Keratinocyte (primary cell): ENCODE measurements around the gene CSF3R. TPM values are rescaled to one million over a fixed set of nuclear protein-coding genes. Genes with fewer than 3 reads are reported as not detected.
A peak's percentile ranks its signal among the peaks of the same experiment; 100 is the strongest.

Experiments
- DNase-seq: peaks from one replicate; pipeline ENCODE4 v3.0.0-alpha.2; 2011; ENCODE audit warnings: low read depth, missing footprints, low spot score
- FAIRE-seq: peaks from 2 replicates; lab custom pipeline; 2011; peaks lifted over from hg19 to GRCh38; lab: Jason Lieb, UNC
- H2AFZ ChIP-seq: 2 replicates; pipeline ENCODE4 v1.6.0; 2012; ENCODE audit warnings: low read length, control low read depth, inconsistent platforms; ENCODE audit not compliant: control insufficient read depth
- H3K27ac ChIP-seq: 2 replicates; pipeline ENCODE4 v1.5.1; 2011; ENCODE audit warnings: low read length; ENCODE audit not compliant: control insufficient read depth, insufficient read depth
- H3K27me3 ChIP-seq: 3 replicates; pipeline ENCODE4 v1.6.0; 2011; ENCODE audit warnings: low read length; ENCODE audit not compliant: control insufficient read depth, insufficient read depth; ENCODE audit errors: extremely low read depth
- H3K36me3 ChIP-seq, 2 experiments: 2 replicates in 1 of 2; 3 replicates in 1 of 2; pipeline ENCODE4 v1.5.1; 2011; ENCODE audit warnings: low read length in 2 of 2, mild to moderate bottlenecking in 1 of 2; ENCODE audit not compliant: control insufficient read depth in 2 of 2, insufficient read depth in 2 of 2; ENCODE audit errors: extremely low read depth in 1 of 2
- H3K4me1 ChIP-seq: 3 replicates; pipeline ENCODE4 v1.5.1; 2011; ENCODE audit warnings: low read length; ENCODE audit not compliant: control insufficient read depth, insufficient read depth; ENCODE audit errors: extremely low read depth
- H3K4me2 ChIP-seq: 3 replicates; pipeline ENCODE4 v1.6.0; 2011; ENCODE audit warnings: low read depth, low read length; ENCODE audit not compliant: control insufficient read depth, insufficient read depth; ENCODE audit errors: extremely low read depth
- H3K4me3 ChIP-seq, 3 experiments: fragments of 200-600 bp in 1 of 3; sonication (generic) in 1 of 3; 2 replicates in 2 of 3; 3 replicates in 1 of 3; pipeline ENCODE4 v1.5.1; 2011 to 2016; ENCODE audit warnings: low read length in 3 of 3, mild to moderate bottlenecking in 3 of 3, control low read depth in 2 of 3, inconsistent platforms in 1 of 3, low read depth in 1 of 3, mixed read lengths in 1 of 3, mixed run types in 1 of 3, moderate library complexity in 1 of 3; ENCODE audit not compliant: control insufficient read depth in 2 of 3, insufficient read depth in 2 of 3; ENCODE audit errors: extremely low read depth in 1 of 3
- H3K79me2 ChIP-seq: 2 replicates; pipeline ENCODE4 v1.6.0; 2012; ENCODE audit warnings: low read length; ENCODE audit not compliant: control insufficient read depth, insufficient read depth
- H3K9ac ChIP-seq: 3 replicates; pipeline ENCODE4 v1.6.0; 2011; ENCODE audit warnings: low read length; ENCODE audit not compliant: control insufficient read depth, insufficient read depth; ENCODE audit errors: extremely low read depth
- H3K9me1 ChIP-seq: 3 replicates; pipeline ENCODE4 v1.6.0; 2011; ENCODE audit warnings: low read length; ENCODE audit not compliant: control insufficient read depth, insufficient read depth; ENCODE audit errors: extremely low read depth
- H3K9me3 ChIP-seq: 2 replicates; pipeline ENCODE4 v1.5.1; 2012; ENCODE audit warnings: low read depth, low read length; ENCODE audit not compliant: control insufficient read depth
- H4K20me1 ChIP-seq: 3 replicates; pipeline ENCODE4 v1.6.0; 2011; ENCODE audit warnings: low read length; ENCODE audit not compliant: control insufficient read depth, insufficient read depth; ENCODE audit errors: extremely low read depth
- EZH2 ChIP-seq: IDR thresholded peaks from one replicate; pipeline ENCODE4 v1.6.1; 2012; ENCODE audit warnings: inconsistent platforms, mild to moderate bottlenecking, low read length, moderate library complexity
- dilution Hi-C: fragments of 300-500 bp; cut with MboI; formaldehyde crosslinking; loops from one replicate; pipeline ENCODE4 v1.7.0; 2020; ENCODE audit warnings: low sequenced_read_pairs; ENCODE audit not compliant: extremely low pct_ligation_motif_present
- polyA plus RNA-seq, 5 experiments: library from polyadenylated mRNA; depleted of rRNA in 3 of 5; stranded (reverse) in 3 of 5; stranded (forward) in 1 of 5; unstranded in 1 of 5; fragments of >200 nt; gene quantifications; 1 replicate in 1 of 5; 2 replicates in 3 of 5; 3 replicates in 1 of 5; pipeline versions ENCODE4 v1.2.1 to v1.2.3, GENCODE V29; 2011 to 2012; ENCODE audit warnings: missing spikeins in 2 of 5, low read depth in 1 of 5, low replicate concordance in 1 of 5
- TF ChIP-seq, protein P1 (sequence below), 3 experiments: IDR thresholded peaks in 1 of 3; conservative IDR thresholded peaks in 1 of 3; optimal IDR thresholded peaks in 1 of 3; 2 replicates in 2 of 3; 3 replicates in 1 of 3; pipeline versions ENCODE3 to v1.5.1; 2011; ENCODE audit warnings: low read length in 3 of 3, mild to moderate bottlenecking in 3 of 3, moderate library complexity in 2 of 3, control low read depth in 1 of 3, inconsistent platforms in 1 of 3; ENCODE audit not compliant: insufficient read depth in 2 of 3; ENCODE audit errors: extremely low read depth in 1 of 3

Gene CSF3R
- polyA plus RNA-seq, 1 donor (not counting 4 experiments of a cell fraction or from before 2014, with no cell fraction given): not detected

- Histone ChIP-seq H3K27me3 (no peaks in the 10 kb centered on the region), H3K9me3 (no peaks in the 10 kb centered on the region), H3K27ac (no peak overlapping the region), H2AFZ (no peak overlapping the region), H3K4me1 (peaks cover 17% of the 10 kb centered on the region), H3K9me1 (no peaks in the 10 kb centered on the region), H3K79me2 (peaks cover 17% of the 10 kb centered on the region), H3K9ac (no peak overlapping the region), H4K20me1 (no peaks in the 10 kb centered on the region), H3K4me2 (no peak overlapping the region), H3K4me3 (no peak overlapping the region), H3K36me3 (peaks cover 4 to 5% of the 10 kb centered on the region in 2 experiments)
- TF ChIP-seq, protein P1, sequence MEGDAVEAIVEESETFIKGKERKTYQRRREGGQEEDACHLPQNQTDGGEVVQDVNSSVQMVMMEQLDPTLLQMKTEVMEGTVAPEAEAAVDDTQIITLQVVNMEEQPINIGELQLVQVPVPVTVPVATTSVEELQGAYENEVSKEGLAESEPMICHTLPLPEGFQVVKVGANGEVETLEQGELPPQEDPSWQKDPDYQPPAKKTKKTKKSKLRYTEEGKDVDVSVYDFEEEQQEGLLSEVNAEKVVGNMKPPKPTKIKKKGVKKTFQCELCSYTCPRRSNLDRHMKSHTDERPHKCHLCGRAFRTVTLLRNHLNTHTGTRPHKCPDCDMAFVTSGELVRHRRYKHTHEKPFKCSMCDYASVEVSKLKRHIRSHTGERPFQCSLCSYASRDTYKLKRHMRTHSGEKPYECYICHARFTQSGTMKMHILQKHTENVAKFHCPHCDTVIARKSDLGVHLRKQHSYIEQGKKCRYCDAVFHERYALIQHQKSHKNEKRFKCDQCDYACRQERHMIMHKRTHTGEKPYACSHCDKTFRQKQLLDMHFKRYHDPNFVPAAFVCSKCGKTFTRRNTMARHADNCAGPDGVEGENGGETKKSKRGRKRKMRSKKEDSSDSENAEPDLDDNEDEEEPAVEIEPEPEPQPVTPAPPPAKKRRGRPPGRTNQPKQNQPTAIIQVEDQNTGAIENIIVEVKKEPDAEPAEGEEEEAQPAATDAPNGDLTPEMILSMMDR (optimal IDR thresholded peaks at IDR 0.05 in 1 of 3, IDR thresholded peaks at IDR 0.05 in 1 of 3, conservative IDR thresholded peaks at IDR 0.05 in 1 of 3; ENCODE audit: extremely low read depth in 1 of 3, insufficient read depth in 2 of 3, low read length in 3 of 3): no peak
- no peak for TF ChIP-seq EZH2
- FAIRE-seq (no peak), DNase-seq (no peak)
- dilution Hi-C loops: no loop called here
These were observed 15.7 kb downstream of the CSF3R start for GRCh38 chr1:36467027-36467410.

- Histone ChIP-seq H3K9me1 (no peaks in the 10 kb centered on the region), H3K79me2 (peaks cover 17% of the 10 kb centered on the region), H3K4me2 (no peak overlapping the region), H3K9ac (no peak overlapping the region), H3K4me1 (peaks cover 17% of the 10 kb centered on the region), H3K4me3 (no peak overlapping the region), H4K20me1 (no peaks in the 10 kb centered on the region), H2AFZ (no peak overlapping the region), H3K27me3 (no peaks in the 10 kb centered on the region), H3K27ac (no peak overlapping the region), H3K9me3 (no peaks in the 10 kb centered on the region), H3K36me3 (peaks cover 6 to 10% of the 10 kb centered on the region in 2 experiments)
- peak; percentile 20 for FAIRE-seq
- TF ChIP-seq, protein P1 (optimal IDR thresholded peaks at IDR 0.05 in 1 of 3, IDR thresholded peaks at IDR 0.05 in 1 of 3, conservative IDR thresholded peaks at IDR 0.05 in 1 of 3; ENCODE audit: extremely low read depth in 1 of 3, insufficient read depth in 2 of 3, low read length in 3 of 3): no peak
- TF ChIP-seq EZH2: no peak
- DNase-seq: no peak
- dilution Hi-C loops: no loop called here
These were observed 16.2 kb downstream of the CSF3R start for GRCh38 chr1:36466370-36467026.
